HepG2 (cell line): ENCODE data around the gene PEX3. TPM values are rescaled to one million over a fixed set of nuclear protein-coding genes. Genes with fewer than 3 reads are reported as not detected.
A peak's percentile ranks its signal among the peaks of the same experiment; 100 is the strongest.

Source experiments
- CBFB ChIP-seq: sonication (generic); formaldehyde crosslinking; IDR thresholded peaks from 2 replicates; pipeline ENCODE4 v1.4.0; 2020; ENCODE audit warnings: missing genetic modification reagents
- HHEX ChIP-seq: IDR thresholded peaks from 2 replicates; pipeline ENCODE4 v1.6.1; 2016; ENCODE audit warnings: control low read depth
- NCOR1 ChIP-seq: fragments of 200-600 bp; sonication (generic); IDR thresholded peaks from 2 replicates; pipeline ENCODE4 v1.7.0; 2017; ENCODE audit warnings: antibody characterized with exemption, low read length, borderline replicate concordance
- NKX3-1 ChIP-seq: sonication (generic); formaldehyde crosslinking; IDR thresholded peaks from 2 replicates; pipeline ENCODE4 v1.5.0; 2020; ENCODE audit warnings: missing genetic modification reagents
- SALL1 ChIP-seq: sonication (generic); formaldehyde crosslinking; IDR thresholded peaks from 2 replicates; pipeline ENCODE4 v1.8.0; 2022; ENCODE audit warnings: mild to moderate bottlenecking, missing genetic modification reagents
- SOX6 ChIP-seq, 2 experiments: fragments of 450-650 bp in 1 of 2; sonication (generic) in 1 of 2; formaldehyde crosslinking in 1 of 2; IDR thresholded peaks; 2 replicates each; pipeline versions ENCODE4 v1.4.0 to v1.6.1; 2017 to 2020; ENCODE audit warnings: antibody characterized with exemption in 1 of 2, mild to moderate bottlenecking in 1 of 2, missing genetic modification reagents in 1 of 2
- TARDBP ChIP-seq: sonication (generic); formaldehyde crosslinking; IDR thresholded peaks from 2 replicates; pipeline ENCODE4 v1.8.0; 2022; ENCODE audit warnings: mild to moderate bottlenecking, missing genetic modification reagents
- ZFP62 ChIP-seq: sonication (generic); formaldehyde crosslinking; IDR thresholded peaks from 2 replicates; pipeline ENCODE4 v1.4.0; 2020; ENCODE audit warnings: missing genetic modification reagents
- polyA plus RNA-seq, 8 experiments: library from polyadenylated mRNA; depleted of rRNA in 3 of 8; stranded (reverse) in 7 of 8; unstranded in 1 of 8; fragments of >200 nt; fragmentation: Illumina TruSeq in 4 of 8; extraction: Trizol in 4 of 8; gene quantifications; 2 replicates each; pipeline versions ENCODE4 v1.2.1 to v1.2.3, GENCODE V29; 2011 to 2016; ENCODE audit warnings: low read depth in 4 of 8, missing spikeins in 1 of 8, mixed read lengths in 1 of 8; ENCODE audit not compliant: insufficient read depth in 1 of 8
- total RNA-seq, 5 experiments: library from RNA; depleted of rRNA; stranded (reverse); fragments of >200 nt; fragmentation: Illumina TruSeq; extraction: Trizol; gene quantifications; 2 replicates each; pipeline ENCODE4 v1.2.3, GENCODE V29; 2016; ENCODE audit warnings: low read depth in 1 of 5
- TF ChIP-seq, protein P1 (sequence below): sonication (generic); formaldehyde crosslinking; IDR thresholded peaks from 2 replicates; pipeline ENCODE4 v1.4.0; 2020; ENCODE audit warnings: missing genetic modification reagents, borderline replicate concordance
- TF ChIP-seq, protein P2 (sequence below): sonication (generic); formaldehyde crosslinking; IDR thresholded peaks from 2 replicates; pipeline ENCODE4 v1.5.0; 2020; ENCODE audit warnings: missing genetic modification reagents
- TF ChIP-seq, protein P3 (sequence below), 2 experiments: fragments of 450-650 bp in 1 of 2; sonication (generic) in 1 of 2; formaldehyde crosslinking; IDR thresholded peaks; 2 replicates each; pipeline versions ENCODE4 v1.5.0 to v1.8.0; 2020 to 2022; ENCODE audit warnings: mild to moderate bottlenecking in 1 of 2, missing genetic modification reagents in 1 of 2
- TF ChIP-seq, protein P4 (sequence below): sonication (generic); formaldehyde crosslinking; IDR thresholded peaks from 2 replicates; pipeline ENCODE4 v1.4.0; 2020; ENCODE audit warnings: missing genetic modification reagents
- TF ChIP-seq, protein P5 (sequence below), 2 experiments: sonication (generic) in 1 of 2; formaldehyde crosslinking in 1 of 2; IDR thresholded peaks; 2 replicates each; pipeline versions ENCODE4 v1.4.0 to v1.6.1; 2016 to 2020; ENCODE audit warnings: borderline replicate concordance in 1 of 2, low read depth in 1 of 2, mild to moderate bottlenecking in 1 of 2, missing genetic modification reagents in 1 of 2
- TF ChIP-seq, protein P6 (sequence below): sonication (generic); formaldehyde crosslinking; IDR thresholded peaks from 2 replicates; pipeline ENCODE4 v1.4.0; 2020; ENCODE audit warnings: missing genetic modification reagents

Gene PEX3
- total and polyA plus RNA-seq, 2 of the 13 experiments (the other 11 are each of a cell fraction or from before 2014, with no cell fraction given) = 30.9 to 40.8 TPM

DNA sequence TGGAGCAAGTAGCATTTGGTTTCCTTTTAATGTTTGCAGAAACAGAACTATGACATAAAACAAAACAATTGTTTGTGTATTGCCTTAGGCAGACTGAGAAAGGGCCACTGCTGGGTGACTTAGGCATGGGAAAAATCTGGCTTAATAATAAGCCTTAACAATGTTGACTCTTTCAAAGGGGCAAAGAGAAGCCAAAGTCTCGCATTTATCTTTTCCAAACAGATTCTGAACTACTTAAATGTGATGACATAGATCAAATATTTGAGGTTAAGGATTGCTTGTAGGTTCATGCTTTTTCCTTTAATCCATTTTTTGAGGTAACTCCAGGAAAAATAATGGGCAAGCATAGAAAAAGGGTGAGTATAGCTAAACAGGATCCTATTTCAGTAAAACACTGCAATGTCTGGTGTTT lies 39.7 kb upstream of the PEX3 start (continued):
- TF ChIP-seq, protein P1, sequence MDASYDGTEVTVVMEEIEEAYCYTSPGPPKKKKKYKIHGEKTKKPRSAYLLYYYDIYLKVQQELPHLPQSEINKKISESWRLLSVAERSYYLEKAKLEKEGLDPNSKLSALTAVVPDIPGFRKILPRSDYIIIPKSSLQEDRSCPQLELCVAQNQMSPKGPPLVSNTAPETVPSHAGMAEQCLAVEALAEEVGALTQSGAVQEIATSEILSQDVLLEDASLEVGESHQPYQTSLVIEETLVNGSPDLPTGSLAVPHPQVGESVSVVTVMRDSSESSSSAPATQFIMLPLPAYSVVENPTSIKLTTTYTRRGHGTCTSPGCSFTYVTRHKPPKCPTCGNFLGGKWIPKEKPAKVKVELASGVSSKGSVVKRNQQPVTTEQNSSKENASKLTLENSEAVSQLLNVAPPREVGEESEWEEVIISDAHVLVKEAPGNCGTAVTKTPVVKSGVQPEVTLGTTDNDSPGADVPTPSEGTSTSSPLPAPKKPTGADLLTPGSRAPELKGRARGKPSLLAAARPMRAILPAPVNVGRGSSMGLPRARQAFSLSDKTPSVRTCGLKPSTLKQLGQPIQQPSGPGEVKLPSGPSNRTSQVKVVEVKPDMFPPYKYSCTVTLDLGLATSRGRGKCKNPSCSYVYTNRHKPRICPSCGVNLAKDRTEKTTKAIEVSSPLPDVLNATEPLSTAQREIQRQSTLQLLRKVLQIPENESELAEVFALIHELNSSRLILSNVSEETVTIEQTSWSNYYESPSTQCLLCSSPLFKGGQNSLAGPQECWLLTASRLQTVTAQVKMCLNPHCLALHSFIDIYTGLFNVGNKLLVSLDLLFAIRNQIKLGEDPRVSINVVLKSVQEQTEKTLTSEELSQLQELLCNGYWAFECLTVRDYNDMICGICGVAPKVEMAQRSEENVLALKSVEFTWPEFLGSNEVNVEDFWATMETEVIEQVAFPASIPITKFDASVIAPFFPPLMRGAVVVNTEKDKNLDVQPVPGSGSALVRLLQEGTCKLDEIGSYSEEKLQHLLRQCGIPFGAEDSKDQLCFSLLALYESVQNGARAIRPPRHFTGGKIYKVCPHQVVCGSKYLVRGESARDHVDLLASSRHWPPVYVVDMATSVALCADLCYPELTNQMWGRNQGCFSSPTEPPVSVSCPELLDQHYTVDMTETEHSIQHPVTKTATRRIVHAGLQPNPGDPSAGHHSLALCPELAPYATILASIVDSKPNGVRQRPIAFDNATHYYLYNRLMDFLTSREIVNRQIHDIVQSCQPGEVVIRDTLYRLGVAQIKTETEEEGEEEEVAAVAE (CRISPR knock-in tag) = 0 out of 2 replicates have a peak, but pooled peaks have one; percentile 14
- TF ChIP-seq, protein P2, sequence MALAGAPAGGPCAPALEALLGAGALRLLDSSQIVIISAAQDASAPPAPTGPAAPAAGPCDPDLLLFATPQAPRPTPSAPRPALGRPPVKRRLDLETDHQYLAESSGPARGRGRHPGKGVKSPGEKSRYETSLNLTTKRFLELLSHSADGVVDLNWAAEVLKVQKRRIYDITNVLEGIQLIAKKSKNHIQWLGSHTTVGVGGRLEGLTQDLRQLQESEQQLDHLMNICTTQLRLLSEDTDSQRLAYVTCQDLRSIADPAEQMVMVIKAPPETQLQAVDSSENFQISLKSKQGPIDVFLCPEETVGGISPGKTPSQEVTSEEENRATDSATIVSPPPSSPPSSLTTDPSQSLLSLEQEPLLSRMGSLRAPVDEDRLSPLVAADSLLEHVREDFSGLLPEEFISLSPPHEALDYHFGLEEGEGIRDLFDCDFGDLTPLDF (CRISPR knock-in tag) = 0 out of 2 replicates have a peak, but pooled peaks have one; percentile 63
- TF ChIP-seq SOX6 (IDR thresholded peaks at IDR 0.05) (no peak), SOX6 (CRISPR knock-in tag; IDR thresholded peaks at IDR 0.05) (peak; percentile 95), SALL1 (CRISPR knock-in tag) (peak; percentile 65; the same call in 1 of the 2 replicates), HHEX (CRISPR knock-in tag) (peak; percentile 88), NKX3-1 (CRISPR knock-in tag) (peak; percentile 95), ZFP62 (CRISPR knock-in tag) (no peak), CBFB (CRISPR knock-in tag) (peak; percentile 69; the same call in 1 of the 2 replicates), TARDBP (peak; percentile 54; the same call in 1 of the 2 replicates), NCOR1 (peak; percentile 79; the same call in 1 of the 2 replicates)
- TF ChIP-seq, protein P3, sequence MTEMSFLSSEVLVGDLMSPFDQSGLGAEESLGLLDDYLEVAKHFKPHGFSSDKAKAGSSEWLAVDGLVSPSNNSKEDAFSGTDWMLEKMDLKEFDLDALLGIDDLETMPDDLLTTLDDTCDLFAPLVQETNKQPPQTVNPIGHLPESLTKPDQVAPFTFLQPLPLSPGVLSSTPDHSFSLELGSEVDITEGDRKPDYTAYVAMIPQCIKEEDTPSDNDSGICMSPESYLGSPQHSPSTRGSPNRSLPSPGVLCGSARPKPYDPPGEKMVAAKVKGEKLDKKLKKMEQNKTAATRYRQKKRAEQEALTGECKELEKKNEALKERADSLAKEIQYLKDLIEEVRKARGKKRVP (CRISPR knock-in tag; IDR thresholded peaks at IDR 0.05) = 0 out of 4 replicates have a peak, but pooled peaks of 1 of the 2 experiments have one; percentile 40
- TF ChIP-seq, protein P4, sequence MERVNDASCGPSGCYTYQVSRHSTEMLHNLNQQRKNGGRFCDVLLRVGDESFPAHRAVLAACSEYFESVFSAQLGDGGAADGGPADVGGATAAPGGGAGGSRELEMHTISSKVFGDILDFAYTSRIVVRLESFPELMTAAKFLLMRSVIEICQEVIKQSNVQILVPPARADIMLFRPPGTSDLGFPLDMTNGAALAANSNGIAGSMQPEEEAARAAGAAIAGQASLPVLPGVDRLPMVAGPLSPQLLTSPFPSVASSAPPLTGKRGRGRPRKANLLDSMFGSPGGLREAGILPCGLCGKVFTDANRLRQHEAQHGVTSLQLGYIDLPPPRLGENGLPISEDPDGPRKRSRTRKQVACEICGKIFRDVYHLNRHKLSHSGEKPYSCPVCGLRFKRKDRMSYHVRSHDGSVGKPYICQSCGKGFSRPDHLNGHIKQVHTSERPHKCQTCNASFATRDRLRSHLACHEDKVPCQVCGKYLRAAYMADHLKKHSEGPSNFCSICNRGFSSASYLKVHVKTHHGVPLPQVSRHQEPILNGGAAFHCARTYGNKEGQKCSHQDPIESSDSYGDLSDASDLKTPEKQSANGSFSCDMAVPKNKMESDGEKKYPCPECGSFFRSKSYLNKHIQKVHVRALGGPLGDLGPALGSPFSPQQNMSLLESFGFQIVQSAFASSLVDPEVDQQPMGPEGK (CRISPR knock-in tag) = 0 out of 2 replicates have a peak, but pooled peaks have one; percentile 30
- TF ChIP-seq, protein P5, sequence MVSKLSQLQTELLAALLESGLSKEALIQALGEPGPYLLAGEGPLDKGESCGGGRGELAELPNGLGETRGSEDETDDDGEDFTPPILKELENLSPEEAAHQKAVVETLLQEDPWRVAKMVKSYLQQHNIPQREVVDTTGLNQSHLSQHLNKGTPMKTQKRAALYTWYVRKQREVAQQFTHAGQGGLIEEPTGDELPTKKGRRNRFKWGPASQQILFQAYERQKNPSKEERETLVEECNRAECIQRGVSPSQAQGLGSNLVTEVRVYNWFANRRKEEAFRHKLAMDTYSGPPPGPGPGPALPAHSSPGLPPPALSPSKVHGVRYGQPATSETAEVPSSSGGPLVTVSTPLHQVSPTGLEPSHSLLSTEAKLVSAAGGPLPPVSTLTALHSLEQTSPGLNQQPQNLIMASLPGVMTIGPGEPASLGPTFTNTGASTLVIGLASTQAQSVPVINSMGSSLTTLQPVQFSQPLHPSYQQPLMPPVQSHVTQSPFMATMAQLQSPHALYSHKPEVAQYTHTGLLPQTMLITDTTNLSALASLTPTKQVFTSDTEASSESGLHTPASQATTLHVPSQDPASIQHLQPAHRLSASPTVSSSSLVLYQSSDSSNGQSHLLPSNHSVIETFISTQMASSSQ (IDR thresholded peaks at IDR 0.05; ENCODE audit: low read depth) = peak; percentile 76
- TF ChIP-seq, protein P5 (CRISPR knock-in tag; IDR thresholded peaks at IDR 0.05; ENCODE audit: borderline replicate concordance) = peak; percentile 80; the same call in 1 of the 2 replicates
- TF ChIP-seq, protein P6, sequence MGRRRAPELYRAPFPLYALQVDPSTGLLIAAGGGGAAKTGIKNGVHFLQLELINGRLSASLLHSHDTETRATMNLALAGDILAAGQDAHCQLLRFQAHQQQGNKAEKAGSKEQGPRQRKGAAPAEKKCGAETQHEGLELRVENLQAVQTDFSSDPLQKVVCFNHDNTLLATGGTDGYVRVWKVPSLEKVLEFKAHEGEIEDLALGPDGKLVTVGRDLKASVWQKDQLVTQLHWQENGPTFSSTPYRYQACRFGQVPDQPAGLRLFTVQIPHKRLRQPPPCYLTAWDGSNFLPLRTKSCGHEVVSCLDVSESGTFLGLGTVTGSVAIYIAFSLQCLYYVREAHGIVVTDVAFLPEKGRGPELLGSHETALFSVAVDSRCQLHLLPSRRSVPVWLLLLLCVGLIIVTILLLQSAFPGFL (CRISPR knock-in tag) = no peak
